Hematopoietic multipotent progenitor cell (in vitro differentiated cells): Measurements from ENCODE around the gene MYO10. TPM values are rescaled to one million over a fixed set of nuclear protein-coding genes. Genes with fewer than 3 reads are reported as not detected.
A peak's percentile ranks its signal among the peaks of the same experiment; 100 is the strongest.

Experiments
- DNase-seq, 3 donors: peaks; one replicate each; pipeline ENCODE4 v3.0.0-alpha.2; 2011 to 2015; ENCODE audit warnings: low read depth in 2 of 3, low spot score in 2 of 3
- total RNA-seq: library from RNA; depleted of rRNA; stranded (reverse); fragments of >200 nt; gene quantifications from one replicate; pipeline ENCODE4 v1.2.3, GENCODE V29; 2012

Gene MYO10
- total RNA-seq, 1 donor = 0.54 TPM

- no peak for DNase-seq
These were observed 244.4 kb downstream of the MYO10 start for GRCh38 chr5:16691731-16692130.

GRCh38 chr5:16690243-16690852 lies 245.7 kb downstream of the MYO10 start:
- DNase-seq = peak in 2 of 3 donors; percentile 42 to 63

GRCh38 chr5:16687898-16688297 lies 248.2 kb downstream of the MYO10 start:
- DNase-seq = no peak

GRCh38 chr5:16685069-16685468 lies 251.0 kb downstream of the MYO10 start:
- no peak for DNase-seq

- no peak for DNase-seq
These were observed 254.2 kb downstream of the MYO10 start for GRCh38 chr5:16681876-16682275.

- no peak for DNase-seq
These were observed 256.2 kb downstream of the MYO10 start for GRCh38 chr5:16679863-16680262.

- peak in 1 of 3 donors; percentile 11 for DNase-seq
These were observed 256.9 kb downstream of the MYO10 start for GRCh38 chr5:16679190-16679589.

GRCh38 chr5:16675806-16676205 lies 260.3 kb downstream of the MYO10 start:
- DNase-seq = no peak

- DNase-seq = no peak
These were observed 261.3 kb downstream of the MYO10 start for GRCh38 chr5:16674750-16675149.

- DNase-seq = no peak
These were observed 262.6 kb downstream of the MYO10 start for GRCh38 chr5:16673241-16674201.

GRCh38 chr5:16671208-16671607 lies 264.9 kb downstream of the MYO10 start:
- no peak for DNase-seq

GRCh38 chr5:16669776-16670175 lies 266.3 kb downstream of the MYO10 start:
- no peak for DNase-seq

GRCh38 chr5:16668631-16669030 lies 267.5 kb downstream of the MYO10 start:
- DNase-seq = no peak

- no peak for DNase-seq
These were observed 267.9 kb downstream of the MYO10 start for GRCh38 chr5:16668194-16668593.

GRCh38 chr5:16666883-16667398 lies 269.1 kb downstream of the MYO10 start:
- peak in 2 of 3 donors; percentile 14 to 34 for DNase-seq

- no peak for DNase-seq
These were observed 269.8 kb downstream of the MYO10 start for GRCh38 chr5:16666130-16666882.

- no peak for DNase-seq
These were observed 270.5 kb downstream of the MYO10 start for GRCh38 chr5:16665601-16666000.

- no peak for DNase-seq
These were observed 271.7 kb downstream of the MYO10 start for GRCh38 chr5:16664368-16664767.

GRCh38 chr5:16663840-16664239 lies 272.2 kb downstream of the MYO10 start:
- DNase-seq = no peak

- no peak for DNase-seq
These were observed 274.4 kb downstream of the MYO10 start for GRCh38 chr5:16661713-16662112.

- DNase-seq = no peak
These were observed 275.1 kb downstream of the MYO10 start for GRCh38 chr5:16660982-16661381.
